Measurements from ENCODE around the gene CCDC47. TPM values are rescaled to one million over a fixed set of nuclear protein-coding genes. Genes with fewer than 3 reads are reported as not detected.

The CCDC47 gene
- polyA plus RNA-seq, 1 donor: 110 TPM

- no peak for DNase-seq
These were observed 73.5 kb downstream of the CCDC47 start, which contains the start of gene LIMD2 for GRCh38 chr17:63699638-63700527. LIMD2 (minus strand) TSS chr17:63700125; CDS start chr17:63699298, 827 bp downstream.

DNA sequence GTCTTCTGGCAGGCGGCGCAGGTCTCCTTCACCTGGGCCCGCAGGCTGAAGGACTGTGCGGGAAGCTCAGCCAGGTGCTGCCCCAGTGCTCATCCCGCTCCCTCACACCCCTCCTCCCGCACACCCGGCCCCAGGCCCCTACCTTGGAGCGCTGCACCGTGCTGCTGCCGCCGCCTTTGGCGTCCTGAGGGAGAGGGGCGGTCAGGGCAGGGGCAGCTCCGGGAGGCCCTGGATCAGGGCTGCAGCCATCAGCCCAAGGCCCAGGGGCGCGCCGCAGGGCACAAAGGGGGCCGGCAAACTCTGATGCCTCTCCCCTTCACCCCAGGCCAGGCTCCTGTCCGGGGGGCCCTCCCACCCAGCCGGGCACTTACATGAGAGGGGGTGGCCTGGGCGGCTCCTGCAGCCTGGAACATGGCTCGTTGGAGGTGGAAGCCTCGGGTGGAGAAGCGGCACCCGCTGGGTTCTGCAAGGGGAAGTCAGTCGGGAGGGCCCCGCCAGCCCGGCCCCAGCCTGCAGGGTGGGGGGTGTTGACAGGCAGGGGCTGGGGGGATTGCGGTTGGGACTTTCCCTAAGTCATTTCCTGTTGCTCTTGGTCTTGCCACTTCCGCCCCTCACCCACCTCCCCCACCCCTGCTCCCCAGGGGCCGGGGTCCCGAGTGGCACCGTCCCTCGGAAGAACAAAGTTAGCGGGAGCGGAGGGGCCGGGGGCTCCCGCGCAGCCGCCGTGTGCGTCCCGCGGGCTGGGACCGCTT is 74.3 kb downstream of the CCDC47 start:
- no peak for DNase-seq

DNA sequence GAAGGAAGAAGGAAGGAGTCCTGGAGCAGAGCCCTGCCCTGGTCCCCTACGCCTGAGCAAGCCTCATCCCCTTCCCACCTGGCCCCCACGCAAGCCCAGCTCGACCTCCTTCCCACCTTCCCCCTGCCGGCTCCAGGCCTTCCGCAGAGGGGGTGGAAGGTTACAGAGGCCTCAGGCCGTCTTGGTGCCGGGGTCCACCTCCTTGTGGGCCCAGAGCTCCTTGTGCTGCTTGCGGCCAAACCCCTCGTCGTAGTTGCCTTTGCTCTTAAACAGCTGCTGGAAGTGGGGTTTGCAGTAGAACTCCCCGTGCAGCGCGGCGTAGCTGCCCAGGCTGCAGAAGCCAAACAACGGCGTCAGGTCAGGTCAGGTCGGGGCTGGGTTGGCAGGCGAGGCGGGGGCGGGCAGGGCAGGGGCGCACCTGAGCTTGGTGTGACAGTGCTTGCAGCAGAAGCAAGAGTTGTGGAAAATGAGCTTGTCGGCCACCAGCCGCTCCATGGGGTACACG is 75.0 kb downstream of the CCDC47 start:
- DNase-seq: no peak

DNA sequence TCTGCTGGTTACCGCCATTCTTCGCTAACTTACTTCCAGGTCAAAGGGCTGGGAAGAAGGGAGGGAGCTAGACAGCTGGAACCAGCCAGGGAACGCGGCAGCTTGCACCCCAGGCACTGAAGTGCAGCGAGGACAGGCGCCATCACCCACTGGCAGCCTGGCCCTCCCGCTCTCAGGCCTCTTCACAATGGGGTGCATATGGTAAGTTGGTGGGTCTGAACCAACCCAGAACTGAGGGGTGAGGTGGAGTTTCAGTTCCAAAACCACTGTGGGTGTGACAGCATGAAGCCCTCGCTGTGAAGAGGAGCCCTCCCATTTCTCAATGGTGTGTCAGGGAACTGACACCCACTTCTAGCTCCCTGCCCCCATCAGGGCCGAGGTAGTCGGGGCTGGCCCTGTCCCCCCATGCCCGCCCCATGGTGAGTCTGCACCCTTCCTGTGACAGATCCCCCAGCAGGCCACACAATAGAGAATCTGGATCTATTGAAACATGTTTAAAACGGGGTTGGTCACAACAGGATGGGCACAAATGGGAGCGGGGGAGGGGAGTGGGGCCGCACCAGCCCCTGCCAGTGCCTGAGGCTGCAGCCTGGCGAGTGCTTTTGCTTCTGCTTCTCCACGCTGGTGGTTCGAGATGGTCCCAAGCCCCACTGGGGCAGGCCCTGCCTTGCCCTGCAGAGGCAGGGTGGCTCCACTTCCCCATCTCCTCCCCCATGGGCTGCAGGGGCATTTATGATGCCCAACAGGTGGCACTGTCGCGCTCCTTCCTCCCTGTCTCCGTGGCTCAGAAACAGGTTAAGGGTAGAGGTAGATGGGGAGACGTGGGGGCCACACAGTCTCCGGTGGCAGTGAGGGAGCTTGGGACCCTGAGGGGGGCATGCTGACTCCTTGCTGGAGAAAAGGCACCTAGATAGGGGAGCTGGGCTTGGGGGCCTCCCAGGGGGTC is 75.8 kb downstream of the CCDC47 start:
- no peak for DNase-seq

DNA sequence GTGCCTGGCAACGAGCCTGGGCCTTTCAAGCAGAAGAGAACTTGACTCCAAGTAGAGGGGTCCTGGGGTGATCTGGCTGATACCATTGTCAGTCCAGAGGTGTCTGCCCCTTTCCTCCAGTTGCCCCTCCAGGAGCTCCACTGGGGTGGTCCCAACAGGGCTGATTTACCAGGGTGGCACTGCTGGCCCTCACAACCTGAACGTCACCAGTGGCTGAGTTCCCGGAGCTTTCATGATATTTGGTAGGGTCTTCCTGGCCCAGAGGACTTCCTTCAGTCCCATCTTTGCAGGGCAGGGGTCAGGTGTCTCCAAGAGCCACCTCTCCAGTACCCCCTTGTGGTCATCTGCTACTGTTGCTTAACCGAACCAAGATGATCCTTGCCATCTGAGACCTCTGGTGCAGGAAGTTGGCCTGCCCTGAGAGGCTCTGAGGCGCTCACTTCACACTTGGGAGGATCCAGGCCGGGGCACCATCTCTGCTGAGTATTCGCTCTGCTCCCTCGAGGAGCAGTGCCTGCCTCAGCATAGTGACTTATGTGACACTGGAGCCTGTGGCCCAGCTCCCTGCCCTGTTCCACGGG is 76.9 kb downstream of the CCDC47 start:
- DNase-seq: no peak

DNA sequence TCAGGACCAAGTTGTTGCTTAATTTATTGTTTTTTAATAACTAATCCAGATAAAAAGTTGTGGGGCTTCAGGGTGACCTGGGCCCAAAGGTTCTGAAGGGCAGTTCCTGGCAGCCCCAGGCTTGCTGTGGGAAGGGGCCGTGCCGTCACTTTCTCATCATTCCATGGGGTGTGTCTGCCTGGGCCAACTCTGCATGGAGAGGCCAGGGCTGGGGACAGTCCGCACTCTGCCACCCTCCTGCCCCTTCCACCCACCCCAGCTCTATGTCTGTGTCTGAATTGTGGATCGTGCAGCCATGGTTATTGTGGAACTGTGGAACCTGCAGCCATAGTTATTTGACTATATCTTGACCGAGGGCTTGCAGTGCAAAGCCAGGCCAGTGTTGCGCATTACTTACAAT is 77.5 kb downstream of the CCDC47 start:
- no peak for DNase-seq

Other genes starting within 250 kb of the CCDC47 start
- gene DCAF7, start 223.1 kb downstream of the CCDC47 start, polyA plus RNA-seq (ENCODE audit: insufficient read length): 117 TPM
- 26.1 TPM for gene TACO1, start 172.7 kb downstream of the CCDC47 start, polyA plus RNA-seq (ENCODE audit: insufficient read length)
- 33.8 TPM for gene MAP3K3, start 151.2 kb downstream of the CCDC47 start, polyA plus RNA-seq (ENCODE audit: insufficient read length)
- gene LIMD2, start 73.5 kb downstream of the CCDC47 start, polyA plus RNA-seq (ENCODE audit: insufficient read length): 22.9 TPM
- gene STRADA, start 31.8 kb downstream of the CCDC47 start, polyA plus RNA-seq (ENCODE audit: insufficient read length): 92.9 TPM
- gene DDX42, start 573 bp upstream of the CCDC47 start, polyA plus RNA-seq (ENCODE audit: insufficient read length): 254 TPM
- 181 TPM for gene PSMC5, start 53.8 kb upstream of the CCDC47 start, polyA plus RNA-seq (ENCODE audit: insufficient read length)
- gene FTSJ3, start 54.1 kb upstream of the CCDC47 start, polyA plus RNA-seq (ENCODE audit: insufficient read length): 68.1 TPM
- gene SMARCD2, start 69.1 kb upstream of the CCDC47 start, polyA plus RNA-seq (ENCODE audit: insufficient read length): 58.9 TPM
- gene CSH2, start 100.1 kb upstream of the CCDC47 start, polyA plus RNA-seq (ENCODE audit: insufficient read length): 0.20 TPM
- not detected for gene GH2, start 108.3 kb upstream of the CCDC47 start, polyA plus RNA-seq (ENCODE audit: insufficient read length)
- not detected for gene CSH1, start 123.0 kb upstream of the CCDC47 start, polyA plus RNA-seq (ENCODE audit: insufficient read length)
- not detected for gene CSHL1, start 137.7 kb upstream of the CCDC47 start, polyA plus RNA-seq (ENCODE audit: insufficient read length)
- gene GH1, start 145.2 kb upstream of the CCDC47 start, polyA plus RNA-seq (ENCODE audit: insufficient read length): not detected
- gene CD79B, start 158.7 kb upstream of the CCDC47 start, polyA plus RNA-seq (ENCODE audit: insufficient read length): 2.1 TPM
- 0.86 TPM for gene SCN4A, start 199.3 kb upstream of the CCDC47 start, polyA plus RNA-seq (ENCODE audit: insufficient read length)
- 2.5 TPM for gene PRR29, start 224.8 kb upstream of the CCDC47 start, polyA plus RNA-seq (ENCODE audit: insufficient read length)
- gene ICAM2, start 247.0 kb upstream of the CCDC47 start, polyA plus RNA-seq (ENCODE audit: insufficient read length): 23.1 TPM